ENCODE data around the gene NAB2.
A peak's percentile ranks its signal among the peaks of the same experiment; 100 is the strongest.
"Not testable (repeated sequence)": the region's sequence is repeated elsewhere in the genome, so short reads cannot be mapped to it uniquely, and the experiment has no call there.

The NAB2 gene

GRCh38 chr12:57069523-57069922 lies 19.4 kb upstream of the NAB2 start:
- peak; percentile 42 to 50 for DNase-seq

- DNase-seq: no peak
Observed at GRCh38 chr12:57072661-57073060, 16.3 kb upstream of the NAB2 start.

- not testable (repeated sequence) for DNase-seq
Observed at GRCh38 chr12:57073566-57074450, 15.1 kb upstream of the NAB2 start.

- DNase-seq: peak; percentile 90 to 93
Observed at GRCh38 chr12:57078519-57079404, 10.2 kb upstream of the NAB2 start, which contains the start of gene NEMP1. Gene NEMP1 (minus strand): TSS chr12:57078791. CDS start chr12:57078745, 46 bp downstream.

- DNase-seq: no peak
Observed at GRCh38 chr12:57079821-57080220, 9.1 kb upstream of the NAB2 start.

GRCh38 chr12:57080855-57081254 lies 8.1 kb upstream of the NAB2 start:
- DNase-seq: no peak

GRCh38 chr12:57085999-57086492 lies 2.9 kb upstream of the NAB2 start:
- peak in 1 of 2 experiments; percentile 34 for DNase-seq

GRCh38 chr12:57086493-57087009 lies 2.4 kb upstream of the NAB2 start:
- DNase-seq: peak; percentile 64 to 77

GRCh38 chr12:57087010-57087690 lies 1.8 kb upstream of the NAB2 start:
- peak; percentile 98 for DNase-seq

- DNase-seq: peak; percentile 81 to 86
Observed at GRCh38 chr12:57087691-57088353, 1.1 kb upstream of the NAB2 start.

GRCh38 chr12:57089271-57090245 lies 644 bp downstream of the NAB2 start:
- peak; percentile 50 to 56 for DNase-seq

GRCh38 chr12:57090490-57090889 lies 1.6 kb downstream of the NAB2 start:
- no peak for DNase-seq

GRCh38 chr12:57090924-57091637 lies 2.2 kb downstream of the NAB2 start:
- no peak for DNase-seq

GRCh38 chr12:57091638-57092528 lies 3.0 kb downstream of the NAB2 start:
- DNase-seq: no peak

GRCh38 chr12:57092529-57092862 lies 3.6 kb downstream of the NAB2 start:
- DNase-seq: no peak

GRCh38 chr12:57092876-57093414 lies 4.0 kb downstream of the NAB2 start:
- no peak for DNase-seq

- DNase-seq: peak; percentile 76 to 83
Observed at GRCh38 chr12:57093415-57094207, 4.7 kb downstream of the NAB2 start.
